ENCODE data around the gene OR6M1. TPM values are rescaled to one million over a fixed set of nuclear protein-coding genes. Genes with fewer than 3 reads are reported as not detected.

The OR6M1 gene
- not detected for total RNA-seq
- not detected for polyA plus RNA-seq (2013, experiment 1 of 2)
- polyA plus RNA-seq (2013, experiment 2 of 2), result not detected
- long read RNA-seq, experiment 1, result 0 reads
- long read RNA-seq, experiment 2, result 0 reads
- long read RNA-seq, experiment 3, result 0 reads
- long read RNA-seq, experiment 4, result 0 reads

- H3K4me1 ChIP-seq (ENCODE audit: control insufficient read depth, insufficient read depth, low read length), result no peaks in the 10 kb centered on the region
- H3K27ac ChIP-seq (ENCODE audit: low read depth, low read length), result no peak within 1 kb of the TSS
- Mint-ChIP-seq H3K9me3 (no peaks in the 10 kb centered on the region), H3K27ac (no peak within 1 kb of the TSS), H3K4me1 (peaks cover 1% of the 10 kb centered on the region), H3K4me3 (no peak within 1 kb of the TSS), H3K36me3 (ENCODE audit: low read depth) (no peaks in the 10 kb centered on the region), H3K27me3 (ENCODE audit: insufficient read depth) (no peaks in the 10 kb centered on the region)
- H3K9me3 ChIP-seq (ENCODE audit: control insufficient read depth, low read length), result no peaks in the 10 kb centered on the region
- H3K4me3 ChIP-seq (ENCODE audit: low read length), result no peak within 1 kb of the TSS
- no peaks in the 10 kb centered on the region for H3K27me3 ChIP-seq (ENCODE audit: control insufficient read depth, insufficient read depth, low read length, poor library complexity, severe bottlenecking)
- H3K36me3 ChIP-seq (ENCODE audit: control insufficient read depth, insufficient read depth, low read length), result no peaks in the 10 kb centered on the region
- WGBS, 2 experiments (ENCODE audit: insufficient coverage in 1 of 2, insufficient read length in 1 of 2), result 93 to 100% methylated on average over 3 of the region's 4 CpGs
- DNase-seq, result no peak
- no peak within 1 kb of the TSS for H3K9ac ChIP-seq (ENCODE audit: extremely low read depth, low read length, poor library complexity, severe bottlenecking)
- no peak for TF ChIP-seq CTCF (conservative IDR thresholded peaks at IDR 0.05)
These were observed at the start of gene OR6M1 for GRCh38 chr11:123806249-123806648. TSS of gene OR6M1 (minus strand) at chr11:123806349. CDS start at chr11:123806349, 0 bp downstream.

GRCh38 chr11:123853038-123853437 is 46.9 kb upstream of the OR6M1 start:
- TF ChIP-seq CTCF (conservative IDR thresholded peaks at IDR 0.05), result no peak
- Mint-ChIP-seq H3K27me3 (ENCODE audit: insufficient read depth) (no peaks in the 10 kb centered on the region), H3K4me3 (no peak overlapping the region), H3K9me3 (peaks cover 41% of the 10 kb centered on the region), H3K27ac (no peak overlapping the region), H3K4me1 (peaks cover 6% of the 10 kb centered on the region), H3K36me3 (ENCODE audit: low read depth) (peaks cover 11% of the 10 kb centered on the region)
- no peak overlapping the region for H3K9ac ChIP-seq (ENCODE audit: extremely low read depth, low read length, poor library complexity, severe bottlenecking)
- H3K9me3 ChIP-seq (ENCODE audit: control insufficient read depth, low read length), result peaks cover 29% of the 10 kb centered on the region
- no peaks in the 10 kb centered on the region for H3K4me1 ChIP-seq (ENCODE audit: control insufficient read depth, insufficient read depth, low read length)
- no peak overlapping the region for H3K27ac ChIP-seq (ENCODE audit: low read depth, low read length)
- DNase-seq, result peak; percentile 48
- H3K27me3 ChIP-seq (ENCODE audit: control insufficient read depth, insufficient read depth, low read length, poor library complexity, severe bottlenecking), result no peaks in the 10 kb centered on the region
- 90 to 91% methylated on average over 2 of the region's 2 CpGs for WGBS, 2 experiments (ENCODE audit: insufficient coverage in 1 of 2, insufficient read length in 1 of 2)
- no peaks in the 10 kb centered on the region for H3K36me3 ChIP-seq (ENCODE audit: control insufficient read depth, insufficient read depth, low read length)
- no peak overlapping the region for H3K4me3 ChIP-seq (ENCODE audit: low read length)

- peaks cover 34% of the 10 kb centered on the region for H3K9me3 Mint-ChIP-seq
- no peak for TF ChIP-seq CTCF (conservative IDR thresholded peaks at IDR 0.05)
These were observed 46.2 kb upstream of the OR6M1 start for GRCh38 chr11:123852321-123852720.

More at GRCh38 chr11:123852321-123852720, 46.2 kb upstream of the OR6M1 start:
- no peak overlapping the region for H3K27ac ChIP-seq (ENCODE audit: low read depth, low read length)
- no peaks in the 10 kb centered on the region for H3K27me3 ChIP-seq (ENCODE audit: control insufficient read depth, insufficient read depth, low read length, poor library complexity, severe bottlenecking)
- Mint-ChIP-seq H3K27ac (no peak overlapping the region), H3K4me3 (no peak overlapping the region), H3K4me1 (peaks cover 6% of the 10 kb centered on the region), H3K36me3 (ENCODE audit: low read depth) (peaks cover 8% of the 10 kb centered on the region), H3K27me3 (ENCODE audit: insufficient read depth) (no peaks in the 10 kb centered on the region)
- H3K4me3 ChIP-seq (ENCODE audit: low read length), result no peak overlapping the region
- no peaks in the 10 kb centered on the region for H3K4me1 ChIP-seq (ENCODE audit: control insufficient read depth, insufficient read depth, low read length)
- no peak for DNase-seq
- no peaks in the 10 kb centered on the region for H3K36me3 ChIP-seq (ENCODE audit: control insufficient read depth, insufficient read depth, low read length)
- H3K9me3 ChIP-seq (ENCODE audit: control insufficient read depth, low read length), result peaks cover 22% of the 10 kb centered on the region
- H3K9ac ChIP-seq (ENCODE audit: extremely low read depth, low read length, poor library complexity, severe bottlenecking), result no peak overlapping the region
